Measurements from ENCODE around the gene DGKE. TPM values are rescaled to one million over a fixed set of nuclear protein-coding genes. Genes with fewer than 3 reads are reported as not detected.

The DGKE gene
- total and polyA plus RNA-seq, 2 of the 8 experiments (the other 6 are each of a cell fraction or from before 2014, with no cell fraction given), result 1.7 to 7.4 TPM

DNA sequence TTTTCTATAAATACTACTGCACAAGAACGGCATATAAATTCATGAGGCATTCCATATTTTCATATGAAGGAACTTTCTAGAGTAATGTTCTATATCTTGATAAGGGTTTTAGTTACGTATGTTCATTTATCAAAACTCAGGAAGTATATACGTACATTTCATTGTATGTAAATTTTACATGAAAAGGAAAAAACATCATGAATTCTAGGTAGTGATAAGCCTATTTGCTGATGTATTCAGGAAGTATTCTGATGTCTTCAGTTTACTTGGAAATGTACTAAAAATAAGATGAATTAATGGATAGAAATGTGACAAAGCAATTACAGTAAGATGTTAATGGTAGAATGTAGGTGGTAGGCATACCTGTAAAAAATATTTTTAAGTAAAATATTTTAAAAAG, 4.7 kb downstream of the DGKE start (continued):
- TF ChIP-seq POU5F1 (IDR thresholded peaks at IDR 0.05; ENCODE audit: low read depth, low read length), result no peak
- TF ChIP-seq SP4 (IDR thresholded peaks at IDR 0.05; ENCODE audit: low read length), result no peak
- TF ChIP-seq PHF8 (conservative IDR thresholded peaks at IDR 0.05; ENCODE audit: low read depth, low read length), result no peak
- TF ChIP-seq YY1 (IDR thresholded peaks at IDR 0.05; ENCODE audit: low read depth, low read length), result no peak
- no peak for TF ChIP-seq CREB1 (IDR thresholded peaks at IDR 0.05)
- TF ChIP-seq, protein P1, sequence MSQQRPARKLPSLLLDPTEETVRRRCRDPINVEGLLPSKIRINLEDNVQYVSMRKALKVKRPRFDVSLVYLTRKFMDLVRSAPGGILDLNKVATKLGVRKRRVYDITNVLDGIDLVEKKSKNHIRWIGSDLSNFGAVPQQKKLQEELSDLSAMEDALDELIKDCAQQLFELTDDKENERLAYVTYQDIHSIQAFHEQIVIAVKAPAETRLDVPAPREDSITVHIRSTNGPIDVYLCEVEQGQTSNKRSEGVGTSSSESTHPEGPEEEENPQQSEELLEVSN (IDR thresholded peaks at IDR 0.05), result no peak
- TF ChIP-seq, protein P2, sequence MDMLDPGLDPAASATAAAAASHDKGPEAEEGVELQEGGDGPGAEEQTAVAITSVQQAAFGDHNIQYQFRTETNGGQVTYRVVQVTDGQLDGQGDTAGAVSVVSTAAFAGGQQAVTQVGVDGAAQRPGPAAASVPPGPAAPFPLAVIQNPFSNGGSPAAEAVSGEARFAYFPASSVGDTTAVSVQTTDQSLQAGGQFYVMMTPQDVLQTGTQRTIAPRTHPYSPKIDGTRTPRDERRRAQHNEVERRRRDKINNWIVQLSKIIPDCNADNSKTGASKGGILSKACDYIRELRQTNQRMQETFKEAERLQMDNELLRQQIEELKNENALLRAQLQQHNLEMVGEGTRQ (IDR thresholded peaks at IDR 0.05; ENCODE audit: low read length), result no peak
- no peak for TF ChIP-seq TAF1 (IDR thresholded peaks at IDR 0.05; ENCODE audit: low read depth, low read length)
